Measurements from ENCODE around the gene MTOR. TPM values are rescaled to one million over a fixed set of nuclear protein-coding genes. Genes with fewer than 3 reads are reported as not detected.

The MTOR gene
- total RNA-seq, 1 donor from 2014 or later = 55.8 TPM

GRCh38 chr1:11245248-11245647 is 17.1 kb downstream of the MTOR start:
- no peak overlapping the region for H3K27ac ChIP-seq
- H3K9me3 ChIP-seq (ENCODE audit: low read depth) = no peaks in the 10 kb centered on the region
- TF ChIP-seq EZH2phosphoT487 (IDR thresholded peaks at IDR 0.05) = no peak
- no peak for TF ChIP-seq EZH2 (IDR thresholded peaks at IDR 0.05)
- TF ChIP-seq CTCF (IDR thresholded peaks at IDR 0.05) = no peak
- no peak for DNase-seq (ENCODE audit: low spot score)
- H3K36me3 Mint-ChIP-seq = peaks cover 14% of the 10 kb centered on the region
- H3K27me3 ChIP-seq = no peaks in the 10 kb centered on the region
- H3K9ac ChIP-seq = no peak overlapping the region
- no peak overlapping the region for H3K4me3 ChIP-seq
- no peak overlapping the region for H3K4me3 Mint-ChIP-seq
- peaks cover under 1% of the 10 kb centered on the region for H3F3A ChIP-seq (ENCODE audit: low read depth)
- H2AFZ ChIP-seq (replicated peaks) = no peak overlapping the region
- H3K9me3 Mint-ChIP-seq = no peaks in the 10 kb centered on the region
- H4K20me1 ChIP-seq (ENCODE audit: low read depth) = peaks cover 3% of the 10 kb centered on the region
- H3K79me2 ChIP-seq (ENCODE audit: low read depth) = no peaks in the 10 kb centered on the region
- no peak overlapping the region for H3K4me2 ChIP-seq
- H3K4me1 ChIP-seq = no peaks in the 10 kb centered on the region
- no peak overlapping the region for H3K27ac Mint-ChIP-seq
- H3K4me1 Mint-ChIP-seq = no peaks in the 10 kb centered on the region
- no peaks in the 10 kb centered on the region for H3K27me3 Mint-ChIP-seq (ENCODE audit: insufficient read depth, low read depth)
- H3K36me3 ChIP-seq = peaks cover 7% of the 10 kb centered on the region

- H3K27ac ChIP-seq = no peak overlapping the region
- no peak overlapping the region for H3K4me3 ChIP-seq
- no peaks in the 10 kb centered on the region for H3K79me2 ChIP-seq (ENCODE audit: low read depth)
- peaks cover 32% of the 10 kb centered on the region for H3K36me3 Mint-ChIP-seq
- H3K27ac Mint-ChIP-seq = no peak overlapping the region
- H3K4me2 ChIP-seq = no peak overlapping the region
- DNase-seq (ENCODE audit: low spot score) = no peak
- no peaks in the 10 kb centered on the region for H3K4me1 Mint-ChIP-seq
- peaks cover 3% of the 10 kb centered on the region for H4K20me1 ChIP-seq (ENCODE audit: low read depth)
- H2AFZ ChIP-seq (replicated peaks) = no peak overlapping the region
- no peaks in the 10 kb centered on the region for H3K4me1 ChIP-seq
- no peaks in the 10 kb centered on the region for H3K27me3 Mint-ChIP-seq (ENCODE audit: insufficient read depth, low read depth)
- H3K9me3 ChIP-seq (ENCODE audit: low read depth) = no peaks in the 10 kb centered on the region
- H3K27me3 ChIP-seq = no peaks in the 10 kb centered on the region
- no peaks in the 10 kb centered on the region for H3K9me3 Mint-ChIP-seq
- no peak overlapping the region for H3K9ac ChIP-seq
- no peaks in the 10 kb centered on the region for H3F3A ChIP-seq (ENCODE audit: low read depth)
- no peak overlapping the region for H3K4me3 Mint-ChIP-seq
- TF ChIP-seq EZH2 (IDR thresholded peaks at IDR 0.05) = no peak
- no peak for TF ChIP-seq CTCF (IDR thresholded peaks at IDR 0.05)
- no peak for TF ChIP-seq EZH2phosphoT487 (IDR thresholded peaks at IDR 0.05)
- H3K36me3 ChIP-seq = peaks cover 12% of the 10 kb centered on the region
These were observed 24.0 kb downstream of the MTOR start for GRCh38 chr1:11238311-11238710.

- no peaks in the 10 kb centered on the region for H3K4me1 Mint-ChIP-seq
- no peak overlapping the region for H3K4me3 Mint-ChIP-seq
- H4K20me1 ChIP-seq (ENCODE audit: low read depth) = peaks cover 3% of the 10 kb centered on the region
- H3K9me3 ChIP-seq (ENCODE audit: low read depth) = no peaks in the 10 kb centered on the region
- H3K27ac ChIP-seq = no peak overlapping the region
- H3K27ac Mint-ChIP-seq = no peak overlapping the region
- H3K36me3 Mint-ChIP-seq = peaks cover 34% of the 10 kb centered on the region
- no peak overlapping the region for H3K4me2 ChIP-seq
- H3K4me3 ChIP-seq = no peak overlapping the region
- no peaks in the 10 kb centered on the region for H3F3A ChIP-seq (ENCODE audit: low read depth)
- H2AFZ ChIP-seq (replicated peaks) = no peak overlapping the region
- DNase-seq (ENCODE audit: low spot score) = no peak
- peaks cover 14% of the 10 kb centered on the region for H3K36me3 ChIP-seq
- H3K9me3 Mint-ChIP-seq = no peaks in the 10 kb centered on the region
- H3K4me1 ChIP-seq = no peaks in the 10 kb centered on the region
- no peaks in the 10 kb centered on the region for H3K27me3 Mint-ChIP-seq (ENCODE audit: insufficient read depth, low read depth)
- no peaks in the 10 kb centered on the region for H3K27me3 ChIP-seq
- H3K9ac ChIP-seq = no peak overlapping the region
- no peak for TF ChIP-seq EZH2 (IDR thresholded peaks at IDR 0.05)
- TF ChIP-seq CTCF (IDR thresholded peaks at IDR 0.05) = no peak
- TF ChIP-seq EZH2phosphoT487 (IDR thresholded peaks at IDR 0.05) = no peak
- H3K79me2 ChIP-seq (ENCODE audit: low read depth) = no peaks in the 10 kb centered on the region
These were observed 25.0 kb downstream of the MTOR start for GRCh38 chr1:11237356-11237755.

Data from neural progenitor cell (in vitro differentiated cells).